Measurements from ENCODE around the gene PDIA6. TPM values are rescaled to one million over a fixed set of nuclear protein-coding genes. Genes with fewer than 3 reads are reported as not detected.

Gene PDIA6
- total and polyA plus RNA-seq, 9 of the 15 experiments (the other 6 are each of a cell fraction or from before 2014, with no cell fraction given) = 166 to 268 (median 229) TPM

DNA sequence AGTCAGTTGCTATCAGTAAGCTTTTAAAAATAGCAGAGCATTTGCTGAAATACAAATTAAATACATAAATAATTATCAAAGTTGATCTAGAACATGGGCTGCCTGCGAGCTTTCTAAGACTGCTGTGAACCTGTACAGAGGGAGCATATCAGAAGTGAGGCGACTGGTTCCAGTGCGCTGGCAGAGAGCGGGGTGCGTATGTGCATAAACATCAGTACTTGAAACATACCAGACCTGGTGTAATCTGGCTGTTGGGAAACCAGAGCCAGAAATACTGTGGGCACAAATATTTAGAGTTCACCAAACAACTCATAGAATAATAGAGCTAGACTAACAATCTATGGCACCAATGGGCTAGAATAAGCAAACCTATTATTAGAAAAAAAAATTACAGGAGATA, 27.3 kb downstream of the PDIA6 start:
- Histone ChIP-seq H3K4me3 (no peak overlapping the region), H3K27ac (ENCODE audit: extremely low read depth, low read depth, low read length) (no peak overlapping the region), H3K27me3 (ENCODE audit: control insufficient read depth in 2 of 2, insufficient read depth in 2 of 2, low read length in 2 of 2) (no peaks in the 10 kb centered on the region), H4K20me1 (replicated peaks; ENCODE audit: control insufficient read depth, insufficient read depth, low read length) (peaks cover 9% of the 10 kb centered on the region; the same call in 1 of the 2 replicates), H3K4me1 (replicated peaks in 1 of 2; ENCODE audit: control insufficient read depth in 2 of 2, insufficient read depth in 2 of 2, low read length in 2 of 2) (no peaks in the 10 kb centered on the region), H2AFZ (ENCODE audit: low read depth, low read length) (no peak overlapping the region), H3K36me3 (ENCODE audit: control insufficient read depth, insufficient read depth, low read length) (peaks cover 95% of the 10 kb centered on the region), H3K9me1 (ENCODE audit: control insufficient read depth, insufficient read depth, low read length) (no peaks in the 10 kb centered on the region), H3K79me2 (ENCODE audit: control insufficient read depth, insufficient read depth, low read length) (no peaks in the 10 kb centered on the region; the same call in 2 of the 3 replicates), H3K9ac (ENCODE audit: insufficient read depth in 1 of 2, low read depth in 2 of 2, low read length in 2 of 2) (no peak overlapping the region), H3K9me3 (replicated peaks; ENCODE audit: control insufficient read depth, insufficient read depth, low read depth, low read length) (no peaks in the 10 kb centered on the region), H3K4me2 (ENCODE audit: insufficient read depth, low read length) (no peak overlapping the region)
- POLR2A ChIA-PET = interaction anchor here (0.9 kb wide), 1 partner anchor 16 kb away, joined by 4 read pairs; no protein-coding TSS in a partner anchor
- CTCF ChIA-PET (ENCODE audit: low intra/inter-chr PET ratio) = no interaction called here
- no peak for TF ChIP-seq ZNF41 (CRISPR knock-in tag; conservative IDR thresholded peaks at IDR 0.05)
- no peak for TF ChIP-seq HDAC2 (IDR thresholded peaks at IDR 0.05)
- no peak for TF ChIP-seq KLF10 (CRISPR knock-in tag; IDR thresholded peaks at IDR 0.05)
- no peak for TF ChIP-seq GABPB1 (CRISPR knock-in tag; IDR thresholded peaks at IDR 0.05)
- TF ChIP-seq, protein P1, sequence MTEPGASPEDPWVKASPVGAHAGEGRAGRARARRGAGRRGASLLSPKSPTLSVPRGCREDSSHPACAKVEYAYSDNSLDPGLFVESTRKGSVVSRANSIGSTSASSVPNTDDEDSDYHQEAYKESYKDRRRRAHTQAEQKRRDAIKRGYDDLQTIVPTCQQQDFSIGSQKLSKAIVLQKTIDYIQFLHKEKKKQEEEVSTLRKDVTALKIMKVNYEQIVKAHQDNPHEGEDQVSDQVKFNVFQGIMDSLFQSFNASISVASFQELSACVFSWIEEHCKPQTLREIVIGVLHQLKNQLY (CRISPR knock-in tag; conservative IDR thresholded peaks at IDR 0.05) = no peak
- no peak for DNase-seq (ENCODE audit: extremely low read depth in 1 of 4, low spot score in 3 of 4)
- no peak for ATAC-seq
- no peak for FAIRE-seq
- intact Hi-C loops (cut with micrococcal nuclease) = no loop called here
- 100% methylated on average over 5 of the region's 5 CpGs for WGBS (ENCODE audit: insufficient coverage, low coverage, missing lambda C conversion rate)
- BruUV-seq (replicated peaks) = no TSS peak
- in situ Hi-C loops (cut with MboI) = no loop called here

DNA sequence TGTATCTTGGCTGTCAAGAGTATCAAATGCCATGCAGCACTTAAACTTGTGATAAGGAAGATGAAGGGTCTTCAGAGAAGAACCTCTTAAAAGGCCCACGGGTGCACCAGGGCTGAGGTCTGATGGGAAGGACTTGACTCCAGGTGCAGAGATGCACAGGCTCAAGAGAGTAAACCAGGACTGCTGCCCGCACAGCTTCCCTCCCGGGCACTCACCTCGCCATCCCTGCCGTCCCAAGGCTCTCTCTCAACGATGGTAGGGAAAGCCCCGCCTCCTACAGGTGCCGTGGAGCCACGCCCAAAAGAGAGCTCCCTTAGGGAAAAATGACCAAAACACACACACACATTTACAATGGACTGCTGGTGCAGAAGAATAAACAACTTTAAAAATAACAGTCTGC, 27.9 kb downstream of the PDIA6 start:
- Histone ChIP-seq H3K4me3 (no peak overlapping the region), H3K9me1 (ENCODE audit: control insufficient read depth, insufficient read depth, low read length) (no peaks in the 10 kb centered on the region), H3K4me2 (ENCODE audit: insufficient read depth, low read length) (no peak overlapping the region), H3K4me1 (replicated peaks in 1 of 2; ENCODE audit: control insufficient read depth in 2 of 2, insufficient read depth in 2 of 2, low read length in 2 of 2) (no peaks in the 10 kb centered on the region), H3K9ac (ENCODE audit: insufficient read depth in 1 of 2, low read depth in 2 of 2, low read length in 2 of 2) (no peak overlapping the region), H3K36me3 (ENCODE audit: control insufficient read depth, insufficient read depth, low read length) (peaks cover 92% of the 10 kb centered on the region), H3K9me3 (replicated peaks; ENCODE audit: control insufficient read depth, insufficient read depth, low read depth, low read length) (no peaks in the 10 kb centered on the region), H3K79me2 (ENCODE audit: control insufficient read depth, insufficient read depth, low read length) (no peaks in the 10 kb centered on the region; the same call in 2 of the 3 replicates), H2AFZ (ENCODE audit: low read depth, low read length) (no peak overlapping the region), H4K20me1 (replicated peaks; ENCODE audit: control insufficient read depth, insufficient read depth, low read length) (peaks cover 9% of the 10 kb centered on the region; the same call in 1 of the 2 replicates), H3K27me3 (ENCODE audit: control insufficient read depth in 2 of 2, insufficient read depth in 2 of 2, low read length in 2 of 2) (no peaks in the 10 kb centered on the region), H3K27ac (ENCODE audit: extremely low read depth, low read depth, low read length) (no peak overlapping the region)
- DNase-seq (ENCODE audit: extremely low read depth in 1 of 4, low spot score in 3 of 4) (no peak), FAIRE-seq (no peak), ATAC-seq (no peak)
- in situ Hi-C loops (cut with MboI) (no loop called here), intact Hi-C loops (cut with micrococcal nuclease) (no loop called here)
- POLR2A ChIA-PET = interaction anchor here (0.9 kb wide), 1 partner anchor 16 kb away, joined by 4 read pairs; no protein-coding TSS in a partner anchor
- CTCF ChIA-PET (ENCODE audit: low intra/inter-chr PET ratio) = no interaction called here
- TF ChIP-seq RB1 (IDR thresholded peaks at IDR 0.05; ENCODE audit: low read depth) = no peak
- TF ChIP-seq MXI1 (IDR thresholded peaks at IDR 0.05; ENCODE audit: low read depth, low read length) = no peak
- no peak for TF ChIP-seq ESRRA (IDR thresholded peaks at IDR 0.05; ENCODE audit: borderline replicate concordance, low read depth)
- TF ChIP-seq TGIF2 (CRISPR knock-in tag; IDR thresholded peaks at IDR 0.05) = no peak
- TF ChIP-seq TBL1XR1 (IDR thresholded peaks at IDR 0.05; ENCODE audit: low read length in 2 of 2) = no peak
- TF ChIP-seq HNRNPLL (IDR thresholded peaks at IDR 0.05; ENCODE audit: low read depth, low read length, poor library complexity, severe bottlenecking) = no peak
- no peak for TF ChIP-seq TBP (optimal IDR thresholded peaks at IDR 0.05; ENCODE audit: low read depth, low read length)
- 88% methylated on average over 9 of the region's 9 CpGs for WGBS (ENCODE audit: insufficient coverage, low coverage, missing lambda C conversion rate)
- no TSS peak for BruUV-seq (replicated peaks)

All from K562 (cell line).